HG03103 (cell line): ENCODE results near the gene ZMIZ1.

Source experiments
- ATAC-seq: cut with Tn5 transposase; IDR thresholded peaks from one replicate; pipeline ENCODE4 v1.9.1; 2021; ENCODE audit warnings: low read depth; ENCODE audit not compliant: unreplicated experiment

ZMIZ1 gene

DNA sequence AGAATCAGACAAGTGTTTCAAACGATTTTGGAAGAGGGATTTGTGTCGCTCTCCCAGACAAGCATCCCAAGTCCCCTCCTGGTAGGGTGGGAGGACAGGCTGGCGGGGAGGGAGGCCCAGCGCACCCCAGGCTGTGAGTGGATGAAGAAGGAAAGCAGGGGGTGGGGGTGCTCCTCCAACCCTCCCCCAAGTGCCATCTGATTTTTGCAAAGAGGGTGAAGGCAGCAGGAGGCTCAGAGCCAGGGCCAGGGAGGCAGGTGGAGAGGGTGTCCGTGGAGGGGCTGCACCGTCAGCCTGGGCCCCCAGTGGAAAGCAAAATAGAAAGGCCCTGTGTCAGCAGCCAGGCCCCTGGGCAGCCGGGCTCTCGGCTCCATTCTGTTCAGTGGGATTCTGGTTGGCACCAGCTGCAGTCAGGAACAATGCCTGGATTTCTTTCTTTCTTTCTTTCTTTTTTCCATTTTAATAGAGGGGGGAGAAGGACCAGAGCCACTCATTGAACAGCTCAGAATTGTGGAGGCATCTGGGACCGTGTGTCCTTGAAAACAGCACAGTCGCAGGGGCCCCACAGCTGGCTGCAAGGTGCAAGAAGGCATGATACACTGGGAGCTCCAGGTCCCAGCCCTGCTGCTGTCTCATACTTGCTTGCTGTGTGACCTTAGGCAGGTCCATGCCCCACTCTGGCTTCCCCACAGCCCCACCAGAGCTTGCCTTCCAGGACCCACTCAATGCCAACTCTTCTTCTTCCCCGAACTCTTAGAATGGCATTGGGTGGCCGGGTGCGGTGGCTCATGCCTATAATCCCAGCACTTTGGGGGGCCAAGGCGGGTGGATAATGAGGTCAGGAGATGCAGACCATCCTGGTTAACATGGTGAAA lies 7.1 kb upstream of the ZMIZ1 start:
- ATAC-seq: no peak

GRCh38 chr10:79063071-79063491 lies 5.7 kb upstream of the ZMIZ1 start:
- ATAC-seq: no peak

GRCh38 chr10:79063661-79064492 lies 4.9 kb upstream of the ZMIZ1 start:
- no peak for ATAC-seq

GRCh38 chr10:79065091-79065551 lies 3.6 kb upstream of the ZMIZ1 start:
- ATAC-seq: no peak

GRCh38 chr10:79065853-79066252 lies 2.9 kb upstream of the ZMIZ1 start:
- ATAC-seq: no peak

DNA sequence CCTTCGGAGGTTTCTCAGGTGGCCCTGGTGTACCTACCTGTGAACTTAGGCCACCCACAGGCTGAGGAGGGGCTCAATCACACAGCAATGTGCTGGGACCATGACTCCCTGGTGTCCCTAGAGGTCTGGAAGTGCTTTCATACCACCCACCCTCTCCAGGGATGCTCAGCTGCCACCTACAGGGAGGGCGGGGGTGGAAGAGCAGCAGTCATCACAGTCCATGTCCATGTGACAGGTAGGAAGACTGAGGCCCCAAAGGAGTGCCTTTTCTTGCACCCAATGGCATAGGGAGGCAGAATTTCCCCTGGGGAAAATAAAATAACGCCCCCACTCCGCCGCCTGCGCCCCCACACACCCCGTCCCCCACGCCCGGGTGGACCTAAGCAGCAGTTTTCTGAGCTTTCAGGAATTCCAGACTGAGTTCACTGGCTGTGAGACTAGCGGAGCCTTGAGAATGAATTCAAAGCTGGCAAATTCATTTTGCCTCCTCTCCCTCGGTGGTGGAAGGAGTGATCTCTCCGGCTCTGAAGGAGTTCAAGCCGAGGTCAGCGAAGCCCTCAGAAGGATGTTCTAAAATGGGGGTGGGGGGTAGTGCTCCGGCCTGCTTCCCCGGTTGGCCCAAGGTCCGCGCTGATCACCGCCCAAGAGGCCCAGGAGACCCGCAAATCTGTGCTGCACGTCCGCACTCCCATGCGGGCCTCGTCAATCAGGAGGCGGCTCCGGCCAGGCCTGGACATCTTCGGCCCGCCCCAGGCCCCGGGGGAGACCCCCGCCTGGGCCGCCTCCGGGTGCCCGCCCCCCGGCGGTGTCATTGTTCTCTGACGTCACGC lies 2.1 kb upstream of the ZMIZ1 start:
- no peak for ATAC-seq

- no peak for ATAC-seq
Observed at GRCh38 chr10:79067241-79068202, 1.2 kb upstream of the ZMIZ1 start.

DNA sequence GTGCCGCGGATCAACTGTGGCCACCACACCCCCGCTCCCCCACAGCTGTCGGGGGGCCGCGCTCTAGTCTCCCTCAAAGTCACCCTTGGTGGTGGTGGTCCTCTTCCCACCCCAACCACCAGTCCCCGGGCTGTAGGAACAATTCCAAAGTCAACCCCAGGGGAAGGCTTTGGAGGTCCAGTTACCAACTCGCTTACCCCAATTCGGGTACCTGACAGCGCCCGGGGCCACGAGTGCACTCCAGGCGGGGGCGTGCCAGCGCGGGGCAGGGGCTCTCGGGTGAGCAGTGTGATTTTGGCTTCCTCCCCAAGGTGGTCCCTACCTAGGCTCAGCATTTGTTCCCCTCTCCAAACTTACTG lies 584 bp upstream of the ZMIZ1 start:
- ATAC-seq: no peak

DNA sequence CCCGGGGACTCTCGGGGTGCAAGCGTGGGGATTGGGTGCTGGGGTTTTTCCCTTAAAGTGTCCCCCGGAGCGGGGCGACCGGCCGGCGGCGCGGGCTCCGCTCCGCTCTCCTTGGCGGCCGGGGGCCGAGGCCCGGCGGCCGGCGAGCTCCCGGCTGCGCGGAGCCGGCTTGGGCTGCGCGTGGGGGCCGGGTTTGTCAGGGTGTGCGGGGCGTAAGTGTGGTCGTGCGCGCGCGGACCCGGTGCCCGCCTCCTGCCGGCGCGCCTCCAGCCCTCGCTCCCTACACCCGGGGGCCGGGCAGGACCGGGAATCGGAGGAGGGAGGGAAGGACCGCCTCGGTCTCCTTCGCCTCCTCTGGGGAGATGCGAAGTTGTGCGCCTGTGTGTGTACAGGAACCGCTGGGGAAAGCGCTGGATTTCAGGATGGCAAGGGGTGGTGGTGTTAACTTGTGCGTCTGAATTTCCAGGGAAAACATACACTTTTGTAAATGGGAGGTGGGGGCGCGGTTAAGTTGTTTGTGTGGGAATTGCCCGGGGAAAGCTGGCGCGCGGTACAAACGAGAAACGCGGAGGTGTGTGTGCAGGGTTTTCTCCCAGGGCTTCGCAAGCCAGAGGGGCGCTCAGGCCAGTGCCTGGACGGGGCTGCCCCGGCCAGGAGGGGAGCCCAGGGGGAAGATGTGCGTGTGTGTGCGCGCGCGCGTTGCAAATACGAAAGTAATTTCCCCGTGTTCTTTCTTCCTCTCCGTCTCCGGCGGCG lies 737 bp downstream of the ZMIZ1 start:
- ATAC-seq: peak; percentile 7

- no peak for ATAC-seq
Observed at GRCh38 chr10:79070081-79070605, 1.4 kb downstream of the ZMIZ1 start.

- no peak for ATAC-seq
Observed at GRCh38 chr10:79070606-79071395, 2.0 kb downstream of the ZMIZ1 start.

DNA sequence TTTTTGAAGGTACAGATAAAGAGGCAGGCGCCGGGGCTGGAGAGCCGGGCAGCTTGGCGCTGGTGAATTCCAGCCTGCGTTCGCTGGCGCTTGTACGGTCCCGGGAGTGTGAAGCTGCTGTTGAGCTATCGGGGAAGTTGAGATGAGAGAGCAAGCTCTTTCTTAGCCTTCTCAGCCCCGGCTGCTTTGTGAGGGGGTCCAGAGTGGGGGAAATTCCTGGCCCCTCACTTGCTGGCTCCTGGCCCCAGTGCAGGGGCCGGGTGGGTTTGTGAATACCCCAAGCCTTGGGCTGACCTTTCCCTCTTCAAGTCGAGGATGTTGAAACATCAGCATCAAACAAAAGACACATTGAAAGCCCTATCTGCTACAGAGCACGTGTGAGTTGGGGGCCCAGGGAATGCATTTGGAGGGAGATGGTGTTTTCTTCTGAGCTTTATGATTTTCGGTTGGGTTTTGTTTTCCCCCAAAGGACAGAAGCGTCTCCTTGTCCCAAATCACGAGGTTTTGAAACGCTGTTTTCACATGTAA lies 2.7 kb downstream of the ZMIZ1 start:
- no peak for ATAC-seq

DNA sequence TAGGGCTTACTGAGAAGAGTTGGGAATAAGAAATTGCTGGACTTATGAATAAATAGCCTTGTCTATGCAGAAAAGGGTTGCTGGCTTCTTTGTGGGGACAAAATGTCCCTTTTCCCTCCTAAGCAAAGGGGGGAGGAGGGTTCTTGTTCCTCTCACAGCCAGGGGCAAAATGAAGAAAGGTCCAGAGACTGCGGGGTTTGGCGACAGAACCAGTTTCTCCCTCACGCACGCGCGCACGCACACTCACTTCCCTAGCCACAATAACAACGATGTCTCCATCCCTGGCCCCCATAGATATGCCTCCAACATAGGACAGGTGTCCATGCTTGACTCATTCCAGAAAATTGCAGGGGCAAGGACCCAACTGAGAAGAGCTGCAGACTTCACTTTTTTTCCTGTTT lies 3.3 kb downstream of the ZMIZ1 start:
- no peak for ATAC-seq

DNA sequence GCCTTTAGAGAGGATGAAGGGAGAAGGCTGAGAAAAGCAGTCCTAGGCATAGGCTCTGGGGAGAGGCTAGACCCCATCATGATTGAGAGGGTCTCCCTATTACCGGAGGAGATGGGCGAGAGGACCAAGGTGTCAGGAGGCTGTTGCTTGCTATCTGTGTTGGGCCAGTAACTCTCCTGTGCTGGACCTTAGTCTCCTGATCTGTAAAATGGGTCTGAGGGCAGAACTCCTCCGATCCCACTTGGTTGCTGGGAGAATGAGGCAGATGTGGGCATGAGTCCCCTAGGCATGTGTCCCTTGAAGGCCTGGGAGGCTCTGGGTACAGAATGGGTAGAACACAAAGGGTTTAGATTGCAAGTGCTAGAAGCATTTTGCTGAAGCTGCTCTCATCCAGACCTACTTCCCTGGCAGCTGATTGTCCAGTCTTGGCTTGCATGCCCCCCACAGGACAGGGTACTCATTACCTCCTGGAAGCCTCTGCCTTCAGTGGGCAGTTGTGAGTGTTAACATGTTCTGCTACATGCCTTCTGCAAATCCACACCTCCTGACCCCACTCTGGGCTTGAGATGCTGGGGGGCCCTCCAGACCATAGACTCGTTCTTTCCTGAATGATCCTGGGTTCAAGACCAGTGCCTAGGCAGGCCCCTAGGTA lies 4.4 kb downstream of the ZMIZ1 start:
- no peak for ATAC-seq

- ATAC-seq: no peak
Observed at GRCh38 chr10:79073784-79074432, 5.1 kb downstream of the ZMIZ1 start.

DNA sequence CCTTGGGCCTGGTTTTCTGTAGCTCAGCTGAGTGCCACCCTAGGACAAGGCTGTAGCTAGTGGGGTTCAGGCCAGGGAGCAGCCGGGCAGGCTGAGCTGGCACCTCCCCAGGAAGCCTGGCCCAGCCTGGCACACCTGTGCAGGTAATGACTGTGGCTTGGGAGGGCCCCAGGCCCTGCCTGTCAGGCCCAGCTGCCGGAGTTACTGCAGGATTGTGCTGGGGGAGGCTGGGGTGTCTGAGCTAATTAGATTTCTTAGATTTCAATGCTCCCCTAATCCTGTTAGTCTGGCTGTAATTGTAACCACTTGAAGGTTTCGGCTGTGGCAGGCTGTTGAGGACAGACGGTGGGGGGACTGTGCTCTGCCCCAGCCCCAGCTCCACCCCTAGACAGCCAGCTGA lies 6.0 kb downstream of the ZMIZ1 start:
- no peak for ATAC-seq

- no peak for ATAC-seq
Observed at GRCh38 chr10:79075418-79075817, 6.7 kb downstream of the ZMIZ1 start.
